HG03432 (cell line): ENCODE results near the gene PLXNA2.

Source experiments
- ATAC-seq: cut with Tn5 transposase; IDR thresholded peaks from one replicate; pipeline ENCODE4 v1.9.1; 2021; ENCODE audit warnings: mild to moderate bottlenecking, moderate library complexity; ENCODE audit not compliant: unreplicated experiment

Gene PLXNA2

DNA sequence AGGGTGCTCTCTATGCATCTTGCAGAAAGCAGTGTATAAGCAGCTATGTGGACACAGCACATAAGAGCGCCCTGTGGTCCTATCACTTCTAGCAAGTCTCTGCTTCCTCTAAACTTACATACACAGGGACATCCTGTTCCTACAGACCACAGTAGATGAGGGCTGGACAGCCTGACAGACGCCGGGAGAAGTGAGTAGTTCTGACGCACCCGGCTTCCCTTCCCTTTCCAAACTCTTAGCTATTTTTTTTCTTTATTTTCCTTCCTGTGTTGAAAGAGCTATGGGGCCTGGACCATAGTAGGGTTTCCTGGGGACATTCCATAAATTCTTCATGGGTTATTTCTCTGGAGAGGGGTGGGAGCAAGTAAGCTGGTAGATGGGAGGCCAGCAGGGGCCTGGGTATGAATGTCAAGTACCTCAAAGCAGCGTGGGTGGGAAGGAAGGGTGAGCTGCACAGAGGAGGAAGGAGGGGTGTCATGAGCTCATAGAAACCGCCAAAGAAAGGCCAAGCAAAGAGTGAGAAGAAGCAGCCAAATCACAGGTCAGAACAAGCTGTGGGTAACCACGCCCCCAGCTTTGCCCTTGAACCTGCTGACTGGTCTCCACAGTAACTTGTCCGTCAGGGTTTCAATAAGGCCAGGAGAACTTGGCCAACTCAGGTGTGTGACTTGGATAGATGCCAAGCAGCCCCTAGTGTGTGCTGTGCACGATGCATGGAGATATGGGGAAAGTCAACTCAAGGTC, 36.6 kb downstream of the PLXNA2 start:
- no peak for ATAC-seq

DNA sequence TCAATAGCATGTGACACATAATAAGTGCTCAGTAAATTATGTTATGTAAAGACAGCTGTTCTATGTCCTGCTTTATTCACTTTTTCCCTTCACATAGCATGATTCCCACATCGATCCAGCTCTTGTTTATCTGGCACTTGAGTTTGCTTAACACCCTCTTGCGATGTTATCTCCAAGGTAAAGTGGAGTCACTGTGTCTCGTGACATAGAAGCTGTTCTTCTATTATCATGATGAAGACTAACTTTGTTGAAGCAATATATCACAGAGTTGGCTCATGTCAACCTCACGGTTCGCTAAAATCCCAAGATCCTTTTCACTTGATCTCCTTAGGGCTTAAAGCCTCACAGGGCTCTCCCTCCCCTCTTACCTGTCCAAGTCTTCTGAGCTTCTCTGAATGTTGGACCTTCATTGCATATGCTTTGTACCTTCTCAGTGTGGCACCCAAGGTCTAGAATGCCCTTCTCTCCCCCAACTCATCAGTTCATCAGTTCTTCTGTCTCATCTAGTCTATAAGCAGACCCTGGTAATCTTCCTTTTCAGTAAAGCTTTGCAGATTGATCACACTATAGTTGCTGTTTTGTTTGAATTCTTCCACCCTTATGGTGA, 38.0 kb downstream of the PLXNA2 start:
- no peak for ATAC-seq

DNA sequence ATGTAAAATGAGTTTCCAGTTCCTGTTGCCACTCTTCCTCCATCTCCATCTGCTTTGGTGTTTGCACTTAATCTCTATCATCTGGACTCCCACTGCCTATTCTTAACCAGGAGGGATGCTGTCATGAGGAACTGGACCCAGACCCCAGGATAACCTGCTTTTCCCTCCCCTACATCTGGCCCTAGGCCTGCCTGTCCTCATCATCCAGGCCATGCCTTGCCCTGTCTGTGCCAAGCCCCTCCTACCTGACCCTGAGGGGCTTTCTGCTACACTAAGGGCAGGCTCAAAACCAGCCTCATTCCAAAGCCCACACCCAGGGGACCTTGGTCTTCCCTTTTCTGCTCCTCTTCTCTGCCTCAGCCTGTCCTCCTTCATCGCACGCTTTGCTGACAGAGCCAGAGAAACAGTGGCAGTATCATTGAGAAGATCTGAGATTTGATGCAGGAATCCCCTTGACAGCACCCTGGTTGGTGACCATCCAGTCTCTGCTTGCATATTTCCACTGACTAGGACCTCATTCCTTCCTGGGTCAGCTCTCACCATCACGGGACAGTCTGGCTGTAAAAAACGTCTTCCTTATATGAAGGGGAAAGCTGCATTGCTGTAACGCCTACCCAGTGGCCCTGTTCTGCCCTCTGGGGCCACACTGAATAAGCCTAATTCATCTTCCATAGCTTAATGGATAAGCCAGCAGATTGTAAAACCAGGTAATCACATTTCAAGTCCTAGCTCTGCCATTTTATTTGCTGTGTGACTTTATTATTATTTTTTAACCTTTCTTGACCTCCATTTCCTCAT, 38.8 kb downstream of the PLXNA2 start:
- ATAC-seq = no peak

DNA sequence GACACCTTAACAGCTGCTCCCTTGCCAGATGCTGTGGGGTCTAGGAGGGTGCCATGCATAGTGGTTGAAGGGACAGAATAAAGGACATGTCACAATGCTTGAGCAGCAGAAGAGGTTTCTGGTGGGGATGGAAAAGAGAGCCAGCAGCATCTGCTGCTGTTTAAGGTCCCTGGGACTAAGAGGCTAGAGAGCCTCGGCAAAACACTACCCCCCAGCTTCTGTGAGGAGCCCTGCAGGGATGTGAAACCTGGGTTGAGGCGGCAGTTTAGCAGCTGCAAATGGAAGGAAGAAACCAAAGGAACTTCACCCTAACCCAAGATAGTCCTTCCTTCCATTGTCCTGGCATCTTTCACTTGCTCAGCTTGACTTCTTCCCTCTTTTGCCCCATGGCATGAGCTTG, 39.4 kb downstream of the PLXNA2 start:
- ATAC-seq = no peak

DNA sequence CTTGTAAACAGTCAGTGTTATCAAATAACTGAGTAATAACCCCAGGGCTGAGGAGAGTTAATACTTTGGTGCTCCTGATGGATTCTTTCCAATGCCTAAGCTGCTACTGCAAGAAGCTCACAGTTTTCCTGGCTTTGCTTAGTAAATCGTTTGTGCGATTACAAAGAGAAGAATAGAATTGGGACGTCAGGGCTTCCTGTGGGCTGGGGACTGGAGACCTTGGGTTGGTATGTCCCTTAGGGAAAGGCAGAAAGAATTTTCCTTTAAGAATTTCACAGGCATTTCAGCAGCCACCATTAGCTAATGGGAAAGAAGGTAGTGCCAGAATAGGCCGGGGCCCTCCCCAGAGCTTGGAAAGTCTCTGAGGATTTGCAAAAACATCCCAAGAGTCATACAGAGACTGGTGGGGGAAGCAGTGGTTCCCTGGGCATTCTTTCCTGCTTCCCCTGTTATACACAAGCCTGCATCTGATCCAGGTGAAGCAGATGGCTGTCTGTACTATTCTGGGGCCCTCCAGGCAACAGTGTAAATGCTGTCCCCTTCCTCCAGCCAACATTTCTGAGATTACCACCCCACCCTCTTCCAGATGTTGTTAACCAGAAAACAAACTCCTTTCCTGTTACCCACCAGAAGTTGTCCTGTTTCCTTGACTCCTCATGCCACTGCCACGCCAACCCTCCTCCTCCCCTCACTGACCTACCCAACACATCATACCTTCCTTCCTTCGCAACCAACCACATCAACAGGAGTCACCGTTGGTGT, 40.2 kb downstream of the PLXNA2 start:
- no peak for ATAC-seq

DNA sequence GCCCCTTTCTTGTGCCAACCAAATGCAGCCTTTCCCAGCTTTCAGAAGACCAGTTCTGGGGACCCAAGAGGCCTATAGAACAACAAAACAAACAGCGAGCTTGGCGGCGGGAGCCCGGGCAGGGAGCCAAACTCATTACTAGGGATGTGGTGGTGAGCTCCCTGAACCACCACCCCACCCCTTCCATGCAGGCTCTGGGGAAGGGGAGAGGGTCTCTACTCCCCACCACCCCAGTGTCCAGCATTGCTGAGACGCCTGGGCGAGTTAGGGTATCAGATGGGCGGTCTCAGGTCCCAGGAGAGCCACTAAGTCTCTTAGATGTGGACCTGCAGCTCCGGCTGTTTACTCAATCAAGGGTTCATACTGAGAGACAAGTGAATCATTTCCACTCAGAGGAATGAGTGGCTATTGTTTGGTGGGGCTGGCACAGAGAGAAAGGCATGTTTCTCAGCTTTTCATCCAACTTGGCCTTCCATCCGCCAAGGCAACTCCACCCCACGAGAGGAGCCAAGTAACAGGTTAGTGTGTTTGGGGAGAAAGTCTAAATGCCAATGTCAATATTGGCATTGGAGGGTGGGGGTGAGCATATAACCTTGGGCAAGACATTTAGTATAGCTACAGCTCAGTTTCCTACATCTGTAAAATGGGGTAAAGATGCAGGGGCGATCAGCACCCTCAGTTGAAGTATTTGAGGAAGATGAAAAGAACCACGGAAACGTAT, 40.9 kb downstream of the PLXNA2 start:
- no peak for ATAC-seq

DNA sequence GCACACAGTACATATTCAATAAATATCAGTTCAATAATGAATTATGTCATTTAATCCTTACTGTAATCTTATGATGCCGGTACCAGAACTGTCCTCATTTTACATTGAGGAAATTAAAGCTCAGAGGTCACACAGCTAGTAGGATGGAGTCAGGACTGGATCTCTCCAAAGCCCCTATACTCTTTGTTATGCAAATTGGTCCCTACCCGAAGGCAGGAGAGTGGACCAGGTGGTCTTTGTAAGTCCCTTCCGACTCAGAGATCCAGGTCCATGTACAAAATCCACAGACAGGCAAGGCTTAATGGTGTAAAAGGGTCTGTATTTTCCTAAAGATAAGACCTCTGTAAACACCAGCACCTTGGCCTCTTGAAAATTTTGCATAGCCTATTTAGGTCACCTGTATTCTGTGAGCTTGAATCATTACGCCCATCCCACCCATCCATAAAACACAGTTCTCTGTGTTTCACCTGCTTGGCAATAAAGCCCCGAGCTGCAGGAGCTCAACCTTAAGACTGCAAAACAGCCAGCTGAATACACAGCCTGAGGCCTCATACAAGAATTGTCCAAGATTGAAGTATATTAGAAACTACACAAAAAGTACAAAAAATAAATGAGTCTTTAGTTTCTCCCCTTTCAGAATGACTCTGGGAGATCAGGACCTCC, 41.7 kb downstream of the PLXNA2 start:
- ATAC-seq = no peak

DNA sequence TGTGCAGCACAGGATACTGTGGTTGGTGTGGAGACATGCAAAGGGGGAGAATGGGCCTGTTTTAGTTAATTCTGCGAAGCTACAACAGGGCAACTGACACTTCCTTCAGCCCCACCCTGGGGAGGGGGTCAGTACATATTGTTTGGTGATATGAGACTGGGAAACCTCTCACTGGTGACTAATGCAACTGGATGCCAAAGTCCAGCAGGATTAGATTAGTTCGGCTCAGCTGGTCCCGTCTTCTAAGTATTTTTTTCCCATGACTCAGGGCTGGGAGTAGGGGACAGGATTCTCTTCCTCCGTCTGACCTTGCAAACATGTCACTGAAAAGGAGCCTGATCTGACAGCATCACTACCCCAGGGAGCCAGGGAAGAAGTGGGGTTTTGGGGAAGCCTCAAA, 43.0 kb downstream of the PLXNA2 start:
- ATAC-seq = no peak

DNA sequence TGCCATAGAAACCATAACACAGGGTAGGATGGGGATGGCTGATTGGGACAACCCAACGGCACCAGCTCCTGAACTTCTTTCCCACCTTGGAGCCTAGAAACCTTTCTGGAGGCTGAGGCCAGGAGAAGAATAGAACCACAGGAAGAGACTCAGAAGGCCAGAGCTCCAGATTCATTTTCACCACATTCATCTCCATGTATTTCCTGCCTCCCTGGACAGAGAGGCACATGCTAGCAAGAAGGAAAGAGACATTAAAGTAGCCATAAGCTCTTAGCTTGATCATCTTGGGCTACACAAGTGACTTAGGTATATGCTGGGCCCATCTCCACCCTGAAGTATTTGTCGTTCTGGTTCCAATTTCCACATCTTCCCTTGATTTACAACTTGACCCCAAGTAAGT, 44.1 kb downstream of the PLXNA2 start:
- no peak for ATAC-seq

DNA sequence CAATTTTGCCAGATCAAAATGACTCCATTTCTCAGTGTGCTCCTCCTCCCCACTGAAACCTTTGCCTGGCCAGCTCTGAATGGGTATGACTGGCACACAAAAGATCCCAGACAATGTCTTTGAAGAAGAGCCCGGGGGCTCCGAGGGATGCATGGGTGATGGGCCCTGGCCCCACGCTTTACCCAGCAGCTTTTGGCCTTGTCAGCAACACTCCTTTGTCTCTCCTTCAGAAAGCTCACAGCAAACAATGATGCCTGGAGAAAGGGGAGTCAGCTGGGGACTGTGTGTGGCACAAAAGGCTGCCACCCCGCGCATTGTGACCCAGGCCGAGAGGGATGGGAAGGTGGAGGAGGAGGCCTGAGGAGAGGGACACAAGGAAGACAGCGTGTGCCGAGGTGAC, 45.9 kb downstream of the PLXNA2 start:
- no peak for ATAC-seq

DNA sequence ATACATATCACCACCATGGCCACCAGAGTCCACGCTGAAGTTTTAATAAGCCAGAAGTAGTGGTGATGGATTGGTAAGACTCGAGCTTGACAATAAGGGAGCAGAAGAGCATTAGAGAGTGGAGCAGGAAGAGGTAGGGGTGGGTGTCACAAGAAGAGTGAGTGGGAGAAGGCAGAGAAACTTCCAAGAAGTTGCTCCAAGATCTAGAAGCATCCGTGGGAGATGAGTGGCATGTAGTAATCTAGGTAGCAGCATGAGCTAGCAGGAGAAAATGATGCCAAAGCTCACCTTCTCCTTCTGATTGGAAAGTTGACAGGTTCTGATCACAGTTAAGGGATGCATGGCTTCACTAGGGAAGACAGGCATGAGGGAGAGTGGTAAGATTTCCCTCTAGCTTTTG, 49.2 kb downstream of the PLXNA2 start:
- no peak for ATAC-seq

DNA sequence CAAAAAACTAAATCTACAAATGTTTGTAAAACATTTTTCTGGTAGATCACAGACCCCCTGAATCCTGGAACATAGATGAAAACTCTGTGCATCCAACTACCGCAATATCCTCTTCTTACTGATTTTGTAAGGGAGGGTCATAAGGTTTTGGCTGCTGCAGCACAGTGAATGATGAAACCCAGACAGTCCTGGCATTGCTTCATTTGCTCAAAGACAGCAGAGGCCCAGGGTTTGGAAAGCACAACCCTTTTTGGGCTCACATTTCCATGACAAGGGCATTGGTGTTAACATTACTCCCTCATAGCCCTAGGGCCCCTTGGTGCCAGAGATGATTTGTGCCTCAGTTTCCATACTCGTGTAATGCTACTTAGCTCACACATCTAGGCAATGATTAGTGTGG, 51.2 kb downstream of the PLXNA2 start:
- no peak for ATAC-seq

DNA sequence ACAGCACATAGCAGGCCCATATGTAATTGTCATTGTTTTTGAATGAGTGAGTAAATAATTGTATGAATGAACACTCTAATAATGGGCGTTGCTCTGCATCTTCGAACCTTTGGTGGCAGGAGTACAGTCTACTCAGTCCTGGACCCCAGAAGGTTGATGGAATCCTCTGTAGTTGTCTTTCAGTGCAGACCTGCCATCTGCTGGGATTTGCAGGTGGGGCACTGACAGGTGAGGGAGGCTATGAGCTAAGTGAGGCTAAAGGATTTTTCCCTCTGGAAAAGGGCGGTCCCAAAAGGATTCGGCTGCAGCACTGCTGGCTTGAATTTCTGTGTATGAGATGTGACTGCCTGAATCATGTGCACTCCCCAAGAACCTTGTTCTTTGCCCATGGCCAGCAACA, 53.4 kb downstream of the PLXNA2 start:
- ATAC-seq = no peak

DNA sequence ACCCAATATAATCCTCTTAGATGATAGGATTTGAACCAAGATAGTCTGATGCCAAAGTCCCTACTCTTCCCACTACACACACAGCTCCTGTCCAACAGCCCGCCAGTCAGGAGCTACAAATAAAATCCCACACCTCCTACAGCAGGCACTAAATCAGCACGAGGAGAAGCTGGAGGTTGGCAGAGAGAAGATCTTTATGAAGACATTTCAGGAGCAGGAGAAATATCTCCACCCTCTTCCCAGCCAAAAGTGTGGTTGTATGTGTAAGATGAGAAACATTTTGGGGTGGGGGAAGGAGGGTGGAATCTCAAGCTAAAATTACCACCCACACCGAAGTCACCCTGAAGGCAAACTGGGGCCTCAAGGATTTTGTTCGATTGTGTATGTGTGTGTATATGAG, 54.5 kb downstream of the PLXNA2 start:
- no peak for ATAC-seq

DNA sequence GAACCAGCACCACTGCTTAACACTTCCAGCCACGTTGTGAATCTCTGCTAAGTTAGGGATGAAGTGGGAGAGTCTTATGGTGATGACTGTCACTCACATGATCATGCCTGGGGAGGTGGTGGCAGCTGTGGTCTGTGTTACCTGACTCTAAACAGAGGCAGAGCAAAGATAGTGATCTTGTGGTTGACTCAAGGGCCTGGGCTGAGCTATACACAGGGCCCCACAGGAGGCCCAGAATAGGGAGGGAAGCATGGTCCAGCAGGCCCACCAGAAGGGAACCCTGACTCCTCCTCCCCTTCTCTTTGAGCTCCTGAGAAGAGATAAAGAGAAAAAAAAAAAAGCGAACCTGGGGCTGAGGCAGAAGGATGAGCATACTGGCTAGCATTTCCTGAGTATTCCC, 55.0 kb downstream of the PLXNA2 start:
- peak; percentile 77 for ATAC-seq

DNA sequence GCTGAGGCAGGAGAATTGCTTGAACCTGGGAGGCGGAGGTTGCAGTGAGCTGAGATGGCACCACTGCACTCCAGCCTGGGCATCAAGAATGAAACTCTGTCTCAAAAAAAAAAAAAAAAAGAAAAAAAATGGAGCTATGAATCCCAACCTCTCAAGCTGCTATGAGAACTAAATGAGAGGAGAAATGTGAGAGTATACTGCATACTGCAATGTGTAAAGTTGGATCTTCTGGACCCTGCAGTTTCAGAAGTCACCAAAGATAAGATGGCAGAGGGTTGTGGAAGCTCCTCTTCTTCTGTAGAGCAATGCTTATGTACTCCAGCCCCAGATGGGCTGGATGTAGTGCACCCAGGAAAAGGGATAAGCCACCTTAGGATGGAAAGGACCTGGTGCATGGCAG, 55.6 kb downstream of the PLXNA2 start:
- no peak for ATAC-seq

DNA sequence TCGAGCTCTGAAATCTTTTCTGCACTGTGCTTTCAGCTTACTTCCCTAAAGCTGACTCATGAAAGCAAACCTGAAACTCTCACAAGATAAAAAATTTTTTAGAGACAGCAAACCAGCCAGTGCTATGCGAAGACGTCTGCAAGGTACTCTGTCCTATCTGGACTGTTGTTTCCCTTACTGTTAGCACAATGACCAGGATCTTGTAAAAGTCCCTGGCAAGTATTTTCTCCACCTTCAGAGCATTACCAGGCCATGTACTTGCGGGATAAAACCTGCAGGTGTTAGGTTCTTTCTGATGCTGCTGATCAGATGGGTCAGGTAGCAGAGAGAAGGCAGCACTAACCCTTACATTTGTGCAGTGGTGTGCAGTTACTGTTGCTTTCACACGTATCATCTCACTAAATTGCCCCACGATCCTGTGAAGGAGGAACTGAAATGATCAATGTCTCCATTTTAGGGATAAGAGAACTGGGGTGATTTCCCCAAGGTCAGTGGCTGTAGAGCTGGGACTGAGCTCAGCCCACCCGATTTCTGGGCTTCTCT, 56.6 kb downstream of the PLXNA2 start:
- ATAC-seq = peak; percentile 66

DNA sequence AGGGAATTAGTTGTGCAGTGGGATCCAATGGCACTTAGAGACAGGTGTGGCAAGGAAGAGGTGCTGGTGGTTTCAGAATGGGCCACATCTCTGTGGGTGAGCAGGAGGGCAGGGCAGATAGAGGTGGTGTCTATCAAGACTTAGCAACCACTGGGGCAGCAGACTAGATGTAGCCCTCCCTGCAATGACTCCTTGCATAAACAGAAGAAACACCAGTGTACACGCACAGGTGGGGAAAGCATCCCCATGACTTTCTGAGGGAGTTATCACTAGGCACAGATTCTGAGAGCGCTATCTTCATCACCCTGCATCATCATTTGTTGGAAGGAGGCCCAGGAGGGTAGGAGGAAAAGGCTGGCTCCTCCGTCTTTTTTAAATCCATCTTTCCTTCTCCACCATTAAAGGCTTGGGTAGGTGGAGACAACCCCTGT, 58.4 kb downstream of the PLXNA2 start:
- ATAC-seq = no peak

DNA sequence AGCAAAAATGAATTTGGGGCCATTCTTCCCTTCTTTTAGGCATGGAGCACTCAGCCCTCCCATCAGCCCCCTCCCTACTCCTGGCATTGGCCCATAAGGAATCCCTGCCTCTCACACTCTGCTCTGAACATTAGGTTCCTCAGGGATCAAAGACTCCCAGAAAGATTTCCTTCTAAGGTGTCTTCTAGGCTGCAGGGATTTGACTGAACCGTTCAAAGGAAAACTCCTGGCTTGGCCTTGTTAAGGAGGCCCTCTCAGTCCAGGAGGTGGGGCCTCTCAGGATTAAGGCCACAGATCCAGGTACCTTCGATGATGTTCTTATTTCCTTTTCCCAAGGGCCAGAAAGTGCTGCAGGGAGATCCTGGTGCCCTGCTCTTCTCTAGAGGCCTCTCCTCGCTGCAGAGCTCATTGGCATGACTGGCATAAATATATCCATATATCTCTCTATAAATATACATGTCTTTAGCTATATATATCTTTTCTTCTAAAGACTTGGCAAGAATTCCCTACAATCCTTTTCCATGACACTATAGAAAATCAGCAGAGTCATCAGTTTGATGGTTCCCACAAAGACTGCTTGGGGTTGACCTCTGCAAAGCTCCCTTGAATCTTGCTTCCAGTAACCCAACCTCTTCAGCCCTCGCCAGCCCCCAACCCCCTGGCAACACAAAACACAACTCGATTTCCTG, 59.1 kb downstream of the PLXNA2 start:
- ATAC-seq = no peak
